ENCODE data around the gene HDAC9.

Gene HDAC9

DNA sequence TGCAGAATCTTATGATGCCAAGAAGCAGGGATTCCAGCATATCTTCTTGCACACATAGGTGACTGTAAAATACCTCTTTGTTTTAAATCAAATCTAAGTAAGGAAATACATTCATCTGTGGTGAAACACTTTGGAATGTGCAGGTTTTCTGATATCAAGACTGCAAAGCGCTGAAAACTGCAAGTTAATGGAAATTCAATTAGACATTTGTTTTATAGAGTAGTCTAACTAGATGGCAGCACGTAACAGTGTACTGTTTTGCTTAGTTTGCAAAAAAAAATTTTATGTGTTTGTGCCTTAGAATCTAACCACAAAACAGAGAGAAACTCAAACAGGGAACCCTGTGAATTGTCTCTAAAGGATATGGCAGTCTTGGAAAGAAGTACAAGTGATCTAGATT, 259.2 kb downstream of the HDAC9 start:
- Histone ChIP-seq H3K27me3 (replicated peaks; ENCODE audit: control insufficient read depth, insufficient read depth, low read length) (no peaks in the 10 kb centered on the region), H3K36me3 (ENCODE audit: control insufficient read depth, insufficient read depth, low read length) (no peaks in the 10 kb centered on the region), H3K4me3 (replicated peaks; ENCODE audit: low read depth, low read length) (no peak overlapping the region)
- TF ChIP-seq, protein P1, sequence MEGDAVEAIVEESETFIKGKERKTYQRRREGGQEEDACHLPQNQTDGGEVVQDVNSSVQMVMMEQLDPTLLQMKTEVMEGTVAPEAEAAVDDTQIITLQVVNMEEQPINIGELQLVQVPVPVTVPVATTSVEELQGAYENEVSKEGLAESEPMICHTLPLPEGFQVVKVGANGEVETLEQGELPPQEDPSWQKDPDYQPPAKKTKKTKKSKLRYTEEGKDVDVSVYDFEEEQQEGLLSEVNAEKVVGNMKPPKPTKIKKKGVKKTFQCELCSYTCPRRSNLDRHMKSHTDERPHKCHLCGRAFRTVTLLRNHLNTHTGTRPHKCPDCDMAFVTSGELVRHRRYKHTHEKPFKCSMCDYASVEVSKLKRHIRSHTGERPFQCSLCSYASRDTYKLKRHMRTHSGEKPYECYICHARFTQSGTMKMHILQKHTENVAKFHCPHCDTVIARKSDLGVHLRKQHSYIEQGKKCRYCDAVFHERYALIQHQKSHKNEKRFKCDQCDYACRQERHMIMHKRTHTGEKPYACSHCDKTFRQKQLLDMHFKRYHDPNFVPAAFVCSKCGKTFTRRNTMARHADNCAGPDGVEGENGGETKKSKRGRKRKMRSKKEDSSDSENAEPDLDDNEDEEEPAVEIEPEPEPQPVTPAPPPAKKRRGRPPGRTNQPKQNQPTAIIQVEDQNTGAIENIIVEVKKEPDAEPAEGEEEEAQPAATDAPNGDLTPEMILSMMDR (IDR thresholded peaks at IDR 0.05; ENCODE audit: insufficient read depth, low read length, poor library complexity, severe bottlenecking), result no peak
- DNase-seq (ENCODE audit: extremely low read depth, insufficient read length), result no peak

DNA sequence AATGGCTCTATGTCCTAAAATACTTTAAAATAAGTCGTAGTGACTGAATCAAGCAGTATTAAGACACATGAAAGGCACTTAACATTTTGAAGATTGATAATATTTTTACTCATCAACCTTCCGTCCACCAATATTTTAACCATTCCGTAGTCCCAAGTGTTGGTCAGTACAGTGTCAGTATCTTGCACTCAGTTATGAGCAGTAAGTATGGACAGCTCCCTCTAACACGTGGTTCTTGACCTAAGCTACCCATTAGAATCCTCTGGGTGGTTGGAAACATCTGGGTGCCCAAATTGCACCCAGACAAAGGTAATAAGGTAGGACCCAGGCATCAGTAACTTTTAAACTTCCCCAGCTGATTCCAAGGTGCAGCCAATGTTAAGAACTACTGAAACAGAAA, 260.2 kb downstream of the HDAC9 start:
- H3K4me3 ChIP-seq (replicated peaks; ENCODE audit: low read depth, low read length), result no peak overlapping the region
- DNase-seq (ENCODE audit: extremely low read depth, insufficient read length), result no peak
- H3K27me3 ChIP-seq (replicated peaks; ENCODE audit: control insufficient read depth, insufficient read depth, low read length), result no peaks in the 10 kb centered on the region
- TF ChIP-seq, protein P1 (IDR thresholded peaks at IDR 0.05; ENCODE audit: insufficient read depth, low read length, poor library complexity, severe bottlenecking), result no peak
- H3K36me3 ChIP-seq (ENCODE audit: control insufficient read depth, insufficient read depth, low read length), result no peaks in the 10 kb centered on the region

DNA sequence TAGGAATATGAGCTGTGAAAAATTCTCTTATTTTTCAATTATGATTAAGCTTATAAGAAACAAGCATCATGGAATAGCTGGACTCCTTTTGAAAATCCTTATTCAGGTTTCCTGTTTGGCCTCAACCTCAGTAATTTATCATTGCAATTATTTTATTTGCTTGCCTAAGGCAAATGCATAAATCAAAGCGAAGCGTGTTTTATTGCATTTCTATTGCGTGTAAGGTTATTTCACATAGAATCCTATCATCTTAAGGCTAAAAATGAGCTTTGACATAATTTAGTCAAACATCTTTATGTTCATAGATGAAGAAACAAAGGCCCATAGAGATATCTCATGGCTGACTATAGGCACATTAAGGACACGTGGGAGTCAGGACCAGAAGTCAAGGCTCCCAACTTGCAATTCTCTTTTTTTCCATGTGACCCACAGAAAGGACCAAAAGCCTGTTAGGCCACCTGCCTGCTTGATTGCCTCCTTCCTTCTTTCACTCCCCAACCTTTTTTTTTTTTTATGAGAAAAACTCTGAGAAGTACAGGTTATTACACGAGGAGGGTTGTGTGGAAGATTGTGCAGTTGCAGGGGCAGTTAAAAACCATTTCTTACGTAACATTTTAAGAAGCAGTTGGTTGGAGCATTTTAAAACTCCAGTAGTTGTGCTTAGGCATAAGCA, 261.0 kb downstream of the HDAC9 start:
- H3K4me3 ChIP-seq (replicated peaks; ENCODE audit: low read depth, low read length), result no peak overlapping the region
- no peaks in the 10 kb centered on the region for H3K36me3 ChIP-seq (ENCODE audit: control insufficient read depth, insufficient read depth, low read length)
- no peak for DNase-seq (ENCODE audit: extremely low read depth, insufficient read length)
- TF ChIP-seq, protein P1 (IDR thresholded peaks at IDR 0.05; ENCODE audit: insufficient read depth, low read length, poor library complexity, severe bottlenecking), result no peak
- no peaks in the 10 kb centered on the region for H3K27me3 ChIP-seq (replicated peaks; ENCODE audit: control insufficient read depth, insufficient read depth, low read length)

DNA sequence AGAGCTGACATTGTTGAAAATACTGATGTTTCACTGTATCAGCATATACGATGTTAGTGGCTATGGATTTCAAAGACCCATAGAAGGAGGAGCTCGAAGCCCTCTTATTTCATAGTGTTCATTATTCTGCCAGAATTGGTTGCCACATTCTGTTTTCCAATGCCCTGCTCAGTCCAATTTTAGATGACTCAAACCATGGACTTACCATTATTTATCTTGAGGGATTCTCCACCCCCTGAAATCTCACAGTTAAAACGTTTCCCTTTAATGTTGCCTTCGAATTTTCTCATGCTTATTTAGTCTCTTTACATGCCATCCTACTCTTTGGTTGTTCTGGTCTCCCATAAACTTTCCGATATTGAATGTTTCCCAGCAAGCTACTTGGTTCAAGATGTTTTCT, 264.5 kb downstream of the HDAC9 start:
- DNase-seq (ENCODE audit: extremely low read depth, insufficient read length), result no peak
- Histone ChIP-seq H3K4me3 (replicated peaks; ENCODE audit: low read depth, low read length) (no peak overlapping the region), H3K36me3 (ENCODE audit: control insufficient read depth, insufficient read depth, low read length) (no peaks in the 10 kb centered on the region), H3K27me3 (replicated peaks; ENCODE audit: control insufficient read depth, insufficient read depth, low read length) (no peaks in the 10 kb centered on the region)
- TF ChIP-seq, protein P1 (IDR thresholded peaks at IDR 0.05; ENCODE audit: insufficient read depth, low read length, poor library complexity, severe bottlenecking), result no peak

DNA sequence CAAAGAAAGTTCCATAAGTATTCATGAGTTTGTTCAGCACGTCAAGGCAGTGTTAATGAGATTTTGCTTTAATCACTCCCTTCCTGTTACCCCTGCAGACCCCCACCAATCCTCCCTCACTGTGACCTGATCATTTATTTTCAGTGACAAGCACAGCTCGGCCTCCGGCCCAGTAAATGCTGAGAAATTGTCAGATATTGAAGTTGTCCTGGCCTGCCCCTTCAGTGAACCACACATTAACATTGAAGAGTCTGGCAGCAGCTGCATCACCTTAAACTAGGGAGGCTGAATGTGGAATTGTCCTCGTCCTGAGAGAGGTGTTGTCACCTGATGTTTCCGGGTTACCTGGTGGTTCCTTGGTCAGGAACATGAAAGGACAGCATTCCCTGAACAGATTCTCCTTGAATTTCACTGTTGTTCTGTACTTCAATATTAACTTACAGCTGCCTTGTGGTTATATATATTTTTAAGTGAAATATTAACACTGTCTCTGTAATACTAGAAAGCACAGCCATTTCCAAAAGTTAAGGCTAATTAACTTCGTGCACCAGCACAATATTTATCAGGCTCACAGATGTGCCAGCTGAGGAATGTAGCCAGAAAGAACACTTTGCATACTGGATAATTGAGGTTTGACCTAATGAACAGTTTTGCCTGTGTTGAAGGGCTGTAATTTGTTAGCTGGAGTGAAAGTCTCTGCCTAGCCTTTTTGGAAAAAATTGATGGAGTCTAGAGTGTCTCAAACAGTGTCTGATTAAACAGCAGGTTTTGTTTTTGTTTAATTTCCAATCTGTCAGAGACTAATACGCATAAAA, 265.3 kb downstream of the HDAC9 start:
- Histone ChIP-seq H3K4me3 (replicated peaks; ENCODE audit: low read depth, low read length) (no peak overlapping the region), H3K27me3 (replicated peaks; ENCODE audit: control insufficient read depth, insufficient read depth, low read length) (no peaks in the 10 kb centered on the region), H3K36me3 (ENCODE audit: control insufficient read depth, insufficient read depth, low read length) (no peaks in the 10 kb centered on the region)
- TF ChIP-seq, protein P1 (IDR thresholded peaks at IDR 0.05; ENCODE audit: insufficient read depth, low read length, poor library complexity, severe bottlenecking), result no peak
- DNase-seq (ENCODE audit: extremely low read depth, insufficient read length), result no peak
